Motor neuron (in vitro differentiated cells): Measurements from ENCODE around the gene DNAJB7. TPM values are rescaled to one million over a fixed set of nuclear protein-coding genes. Genes with fewer than 3 reads are reported as not detected.
"Not testable (repeated sequence)": the region's sequence is repeated elsewhere in the genome, so short reads cannot be mapped to it uniquely, and the experiment has no call there.

Experiments used
- ATAC-seq, 8 experiments: fragments of 200-7000 bp; cut with Tn5 transposase; replicated peaks in 6 of 8; 2 replicates each; pipeline ENCODE4 v1.8.0; 2021; ENCODE audit warnings: mild to moderate bottlenecking in 8 of 8, moderate library complexity in 8 of 8
- H3K27ac ChIP-seq, 2 donors: fragments of 250-450 bp; sonication (Bioruptor Pico); 2 replicates each; pipeline ENCODE4 v1.9.0; 2021; ENCODE audit warnings: antibody characterized with exemption in 2 of 2, mild to moderate bottlenecking in 2 of 2, moderate library complexity in 1 of 2
- H3K4me1 ChIP-seq, 2 donors: fragments of 250-450 bp; sonication (Bioruptor Pico); replicated peaks in 1 of 2; 2 replicates each; pipeline ENCODE4 v1.6.1; 2021; ENCODE audit warnings: antibody characterized with exemption in 2 of 2, mild to moderate bottlenecking in 2 of 2, moderate library complexity in 1 of 2
- H3K4me3 ChIP-seq, 5 donors: fragments of 250-450 bp; sonication (Bioruptor Pico); 2 replicates each; pipeline ENCODE4 v1.9.0; 2021; ENCODE audit warnings: antibody characterized with exemption in 5 of 5, mild to moderate bottlenecking in 5 of 5, moderate library complexity in 4 of 5
- WGBS, 10 experiments: fragments of 450-650 bp; shearing (Covaris generic); methylation state at CpG; one replicate each; pipeline ENCODE4 v1.0.0; 2022; 5-methylcytosine and 5-hydroxymethylcytosine counted together
- in situ Hi-C, 9 experiments: fragments of 400-800 bp; cut with MboI; loops; one replicate each; pipeline ENCODE4 v1.15.0; 2021; ENCODE audit warnings: low sequenced_read_pairs in 9 of 9, low pct_unique_long_range_greater_than_20kb in 2 of 9; ENCODE audit not compliant: unreplicated experiment in 9 of 9
- total RNA-seq, 8 experiments: library from RNA; unstranded; fragments of 300-600 nt; gene quantifications; 2 replicates each; pipeline versions ENCODE4 v1.2.3 to v1.2.4, GENCODE V29; 2022

Gene DNAJB7
- total RNA-seq, result 1 to 10 TPM in 5 of 8 experiments, under 1 TPM in 3; 0.56 to 2.8 (median 1.3) TPM

GRCh38 chr22:40862013-40862412 is at the start of gene DNAJB7:
Gene DNAJB7, minus strand, starts transcription at chr22:40862113. Its CDS starts 119 bp downstream, at chr22:40861994.
- WGBS, 10 experiments, result 83 to 100% (median 100%) methylated on average over 1 to 3 of the region's 3 CpGs; no CpG with 5 or more reads in 1 of the 10 experiments
- ATAC-seq, result no peak
- Histone ChIP-seq H3K27ac (no peak within 1 kb of the TSS), H3K4me1 (peaks cover 0 to 4% of the 10 kb centered on the region in 2 donors), H3K4me3 (no peak within 1 kb of the TSS)
- in situ Hi-C loops, result loop anchor here in 1 of 9 experiments (25.0 kb wide), 1 partner anchor 100 kb away; no protein-coding TSS in a partner anchor

GRCh38 chr22:40908895-40909294 is 47.0 kb upstream of the DNAJB7 start:
- in situ Hi-C loops, result no loop called here
- Histone ChIP-seq H3K4me1 (no peaks in the 10 kb centered on the region), H3K4me3 (no peak overlapping the region), H3K27ac (no peak overlapping the region)
- no peak for ATAC-seq
- WGBS, 10 experiments, result 63 to 100% (median 93%) methylated on average over 1 to 6 of the region's 6 CpGs

- in situ Hi-C loops, result no loop called here
- no peak for ATAC-seq
- 100% methylated on average over 1 of the region's 1 CpG; no CpG with 5 or more reads in 8 of the 10 experiments for WGBS, 10 experiments
- H3K4me3 ChIP-seq, result no peak overlapping the region
- no peak overlapping the region for H3K27ac ChIP-seq
- no peaks in the 10 kb centered on the region for H3K4me1 ChIP-seq
Measured at GRCh38 chr22:40904101-40904500, 42.2 kb upstream of the DNAJB7 start.

DNA sequence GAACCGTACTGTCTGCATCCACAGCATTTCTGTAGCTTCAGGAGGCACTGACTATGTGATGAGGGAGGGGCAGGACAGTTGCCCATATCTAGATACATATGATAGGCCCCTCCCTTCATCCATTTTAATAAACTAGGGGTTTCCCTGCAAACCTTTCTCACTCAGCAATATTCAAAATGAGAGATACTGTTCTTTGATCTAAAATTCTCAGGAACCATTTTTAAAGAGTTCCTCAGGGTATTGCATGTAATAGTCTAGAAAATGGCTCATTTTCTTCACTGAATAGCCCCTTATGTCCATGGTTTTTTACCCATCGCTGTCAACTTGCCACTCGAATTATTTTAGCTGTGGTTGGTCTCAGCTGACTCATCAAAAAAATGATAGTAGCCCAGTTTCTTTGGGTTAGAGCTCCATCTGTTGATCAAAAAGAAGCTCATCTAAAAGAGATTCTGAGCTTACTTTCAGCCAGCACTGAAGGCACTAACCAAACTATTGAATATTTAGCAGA is 37.0 kb upstream of the DNAJB7 start:
- Histone ChIP-seq H3K4me1 (no peaks in the 10 kb centered on the region), H3K4me3 (no peak overlapping the region), H3K27ac (no peak overlapping the region)
- peak in 4 of 8 experiments; percentile 25 to 93 (median 90) for ATAC-seq
- in situ Hi-C loops, result loop anchor here in 1 of 9 experiments (25.0 kb wide), 1 partner anchor 237 kb away; no protein-coding TSS in a partner anchor
- 0 to 100% (median 55%) methylated on average over 1 to 3 of the region's 3 CpGs; no CpG with 5 or more reads in 2 of the 10 experiments for WGBS, 10 experiments

DNA sequence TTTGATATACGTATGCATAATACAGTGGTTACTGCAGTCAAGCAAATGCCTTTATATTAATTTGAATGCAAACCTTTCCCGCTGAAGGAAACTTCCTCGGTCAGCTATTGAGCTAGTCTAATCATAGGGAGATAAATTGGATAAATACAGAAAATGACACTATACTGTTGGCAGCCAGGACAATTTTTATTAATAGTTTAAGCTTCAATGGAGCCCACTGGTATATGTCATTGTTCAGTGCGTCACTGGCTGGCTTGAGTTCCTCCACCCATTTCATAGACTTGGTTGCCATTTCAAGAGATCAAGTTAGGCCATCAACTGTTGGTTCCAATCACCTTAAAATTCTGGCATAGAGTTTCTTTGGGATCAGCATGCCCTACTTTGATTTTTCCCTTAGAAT is 32.5 kb upstream of the DNAJB7 start:
- no peak for ATAC-seq
- in situ Hi-C loops, result loop anchor here in 1 of 9 experiments (25.0 kb wide), 1 partner anchor 232 kb away; no protein-coding TSS in a partner anchor
- H3K27ac ChIP-seq, result no peak overlapping the region

DNA sequence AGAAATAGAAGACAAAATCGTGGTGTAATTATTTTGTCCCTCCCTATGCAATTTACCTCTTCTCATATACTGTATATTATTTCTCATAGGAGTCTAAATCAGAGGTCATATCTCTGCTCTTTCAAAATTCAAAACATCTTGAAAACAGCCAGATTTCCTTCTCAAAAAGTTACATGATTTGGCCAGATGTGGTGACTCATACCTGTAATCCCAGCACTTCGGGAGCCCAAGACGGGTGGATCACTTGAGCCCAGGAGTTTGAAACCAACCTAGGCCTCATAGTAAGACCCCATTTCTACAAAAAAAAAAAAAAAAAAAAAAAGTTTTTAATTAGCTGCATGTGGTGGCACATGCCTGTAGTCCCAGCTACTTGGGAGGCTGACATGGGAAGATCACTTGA is 29.0 kb upstream of the DNAJB7 start:
- ATAC-seq, result no peak
- no peaks in the 10 kb centered on the region for H3K4me1 ChIP-seq
- 33 to 100% (median 86%) methylated on average over 1 to 3 of the region's 3 CpGs; no CpG with 5 or more reads in 5 of the 10 experiments for WGBS, 10 experiments
- H3K4me3 ChIP-seq, result no peak overlapping the region
- no peak overlapping the region for H3K27ac ChIP-seq
- in situ Hi-C loops, result loop anchor here in 1 of 9 experiments (25.0 kb wide), 1 partner anchor 229 kb away; no protein-coding TSS in a partner anchor

More for the DNA sequence above, 32.5 kb upstream of the DNAJB7 start:
- H3K4me3 ChIP-seq, result no peak overlapping the region
- WGBS, 10 experiments, result 86 to 100% (median 97%) methylated on average over 1 to 4 of the region's 4 CpGs
- no peaks in the 10 kb centered on the region for H3K4me1 ChIP-seq

DNA sequence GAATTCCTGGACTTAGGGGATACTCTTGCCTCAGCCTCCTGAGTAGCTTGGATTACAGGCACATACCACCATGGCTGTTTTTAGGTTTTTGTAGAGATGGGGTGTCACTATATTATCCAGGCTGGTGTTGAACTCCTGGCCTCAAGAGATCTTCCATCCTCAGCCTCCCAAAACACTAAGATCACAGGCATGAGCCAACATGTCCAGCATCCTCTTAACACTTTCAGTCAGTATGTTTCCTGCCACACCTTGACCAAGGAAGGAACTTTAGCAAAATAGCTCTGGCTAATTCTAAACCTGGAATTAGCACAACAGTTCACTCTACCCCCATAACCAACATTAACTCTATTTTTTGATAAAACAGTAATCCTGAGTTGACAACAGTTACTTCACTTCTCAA is 27.2 kb upstream of the DNAJB7 start:
- Histone ChIP-seq H3K27ac (no peak overlapping the region), H3K4me3 (no peak overlapping the region), H3K4me1 (no peaks in the 10 kb centered on the region)
- in situ Hi-C loops, result loop anchor here in 1 of 9 experiments (25.0 kb wide), 1 partner anchor 227 kb away; no protein-coding TSS in a partner anchor
- ATAC-seq, result no peak

GRCh38 chr22:40878922-40879321 is 17.0 kb upstream of the DNAJB7 start:
- no peak overlapping the region for H3K27ac ChIP-seq
- no peak for ATAC-seq
- H3K4me3 ChIP-seq, result no peak overlapping the region
- no peaks in the 10 kb centered on the region for H3K4me1 ChIP-seq
- in situ Hi-C loops, result loop anchor here in 1 of 9 experiments (25.0 kb wide), 1 partner anchor 217 kb away; no protein-coding TSS in a partner anchor
- 89 to 100% (median 94%) methylated on average over 1 to 2 of the region's 2 CpGs; no CpG with 5 or more reads in 1 of the 10 experiments for WGBS, 10 experiments

- no peaks in the 10 kb centered on the region for H3K4me1 ChIP-seq
- H3K27ac ChIP-seq, result no peak overlapping the region
- no peak for ATAC-seq
- 20 to 92% (median 79%) methylated on average over 2 to 3 of the region's 3 CpGs; no CpG with 5 or more reads in 1 of the 10 experiments for WGBS, 10 experiments
- no peak overlapping the region for H3K4me3 ChIP-seq
- in situ Hi-C loops, result loop anchor here in 1 of 9 experiments (25.0 kb wide), 1 partner anchor 215 kb away; no protein-coding TSS in a partner anchor
Measured at GRCh38 chr22:40877488-40877887, 15.6 kb upstream of the DNAJB7 start.

DNA sequence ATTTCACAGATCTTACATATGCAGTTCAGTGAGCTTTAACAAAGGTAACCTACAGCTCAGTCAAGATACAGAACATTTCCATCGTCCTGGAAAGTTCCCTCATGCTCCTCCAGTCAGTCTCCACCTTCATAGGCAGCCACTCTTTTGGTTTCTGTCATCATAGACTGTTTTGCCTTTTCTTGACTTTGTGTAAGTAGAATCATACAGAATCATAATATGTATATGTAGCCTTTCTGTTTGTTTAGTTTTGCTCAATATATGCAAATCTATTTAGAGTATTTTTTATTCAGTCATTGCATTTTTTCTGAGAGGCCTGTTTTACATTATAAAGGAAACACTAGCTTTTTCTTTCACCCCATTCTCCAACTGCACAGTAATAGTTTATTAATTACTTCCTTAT is 15.0 kb upstream of the DNAJB7 start:
- 0 to 100% (median 43%) methylated on average over 1 of the region's 1 CpG; no CpG with 5 or more reads in 3 of the 10 experiments for WGBS, 10 experiments
- in situ Hi-C loops, result loop anchor here in 1 of 9 experiments (25.0 kb wide), 1 partner anchor 215 kb away; no protein-coding TSS in a partner anchor
- no peak overlapping the region for H3K27ac ChIP-seq
- no peak overlapping the region for H3K4me3 ChIP-seq
- no peaks in the 10 kb centered on the region for H3K4me1 ChIP-seq
- peak in 3 of 8 experiments; percentile 25 to 91 (median 39) for ATAC-seq

DNA sequence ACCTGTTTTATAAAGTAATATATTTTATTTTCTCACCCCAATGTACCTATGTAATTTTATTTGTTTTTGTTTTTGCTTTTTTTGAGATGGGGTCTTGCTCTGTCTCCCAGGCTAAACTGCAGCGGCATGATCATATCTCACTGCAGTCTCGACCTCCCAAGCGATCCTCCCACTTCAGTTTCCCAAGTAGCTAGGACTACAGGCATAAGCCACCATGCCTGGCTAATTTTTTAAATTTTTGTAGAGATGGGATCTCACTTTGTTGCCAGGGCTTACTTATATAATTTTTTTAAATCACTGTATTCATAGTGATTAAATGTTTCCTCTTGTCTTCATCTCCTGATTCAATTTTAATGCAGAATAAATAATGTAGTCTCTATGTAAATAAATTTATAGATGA is 13.2 kb upstream of the DNAJB7 start:
- H3K27ac ChIP-seq, result no peak overlapping the region
- WGBS, 10 experiments, result 65 to 100% (median 95%) methylated on average over 2 to 3 of the region's 3 CpGs; no CpG with 5 or more reads in 2 of the 10 experiments
- no peak for ATAC-seq

GRCh38 chr22:40874016-40874415 is 12.1 kb upstream of the DNAJB7 start:
- Histone ChIP-seq H3K4me3 (no peak overlapping the region), H3K27ac (no peak overlapping the region), H3K4me1 (no peaks in the 10 kb centered on the region)
- in situ Hi-C loops, result loop anchor here in 1 of 9 experiments (25.0 kb wide), 1 partner anchor 112 kb away; no protein-coding TSS in a partner anchor
- 89 to 100% (median 100%) methylated on average over 1 to 3 of the region's 3 CpGs; no CpG with 5 or more reads in 1 of the 10 experiments for WGBS, 10 experiments
- no peak for ATAC-seq

More for the DNA sequence above, 13.2 kb upstream of the DNAJB7 start:
- H3K4me3 ChIP-seq, result no peak overlapping the region
- in situ Hi-C loops, result loop anchor here in 1 of 9 experiments (25.0 kb wide), 1 partner anchor 213 kb away; no protein-coding TSS in a partner anchor
- H3K4me1 ChIP-seq, result no peaks in the 10 kb centered on the region

DNA sequence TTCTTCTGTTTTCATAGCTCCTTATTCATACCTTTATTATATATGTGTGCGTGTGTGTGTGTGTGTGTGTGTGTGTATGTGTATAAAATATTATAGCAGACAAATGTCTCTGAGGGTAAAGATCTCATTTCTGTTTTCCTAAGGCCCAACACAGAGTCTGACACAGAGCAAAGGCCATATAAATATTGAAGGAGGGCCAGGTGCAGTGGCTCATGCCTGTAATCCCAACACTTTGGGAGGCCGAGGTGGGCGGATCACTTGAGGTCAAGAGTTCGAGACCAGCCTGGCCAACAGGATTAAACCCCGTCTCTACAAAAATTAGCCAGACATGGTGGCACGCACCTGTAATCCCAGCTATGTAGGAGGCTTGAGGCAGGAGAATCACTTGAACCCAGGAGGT is 6.5 kb upstream of the DNAJB7 start:
- H3K4me1 ChIP-seq, ATAC-seq, H3K27ac ChIP-seq, H3K4me3 ChIP-seq: not testable (repeated sequence)
- in situ Hi-C loops, result loop anchor here in 1 of 9 experiments (25.0 kb wide), 1 partner anchor 106 kb away; no protein-coding TSS in a partner anchor
- WGBS, 10 experiments, result 73 to 100% (median 91%) methylated on average over 1 to 6 of the region's 6 CpGs; no CpG with 5 or more reads in 4 of the 10 experiments
